Choroid plexus epithelial cell (primary cell): ENCODE measurements around the gene LTBP4.
"Not testable (repeated sequence)": the region's sequence is repeated elsewhere in the genome, so short reads cannot be mapped to it uniquely, and the experiment has no call there.

Source experiments
- DNase-seq: peaks from one replicate; pipeline ENCODE4 v3.0.0-alpha.2; 2010; ENCODE audit warnings: low read depth
- H3K4me3 ChIP-seq: 2 replicates; pipeline ENCODE4 v1.5.1; 2011; ENCODE audit warnings: low read depth, mild to moderate bottlenecking, control low read depth, low read length, moderate library complexity
- TF ChIP-seq, protein P1 (sequence below): conservative IDR thresholded peaks from 2 replicates; pipeline ENCODE4 v1.5.1; 2011; ENCODE audit warnings: low read depth, mild to moderate bottlenecking, control low read depth, inconsistent platforms, low read length, moderate library complexity

The LTBP4 gene

DNA sequence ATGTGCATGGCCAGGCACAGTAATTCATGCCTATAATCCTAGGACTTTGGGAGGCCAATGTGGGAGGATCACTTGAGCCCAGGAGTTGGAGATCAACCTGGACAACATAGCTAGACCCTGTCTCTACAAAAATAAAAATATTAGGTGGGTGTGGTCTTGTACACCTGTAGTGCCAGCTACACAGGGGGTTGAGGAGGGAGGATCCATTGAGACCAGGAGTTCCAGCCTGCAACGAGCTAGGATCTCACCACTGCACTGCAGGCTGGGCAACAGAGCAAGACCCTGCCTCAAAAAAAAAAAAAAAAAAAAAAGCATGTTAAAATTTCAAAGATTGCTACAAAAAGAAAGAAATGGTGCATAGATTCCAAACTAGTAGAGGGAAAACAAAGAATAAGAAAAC is 37.2 kb downstream of the LTBP4 start:
- DNase-seq, result no peak
- TF ChIP-seq, protein P1, sequence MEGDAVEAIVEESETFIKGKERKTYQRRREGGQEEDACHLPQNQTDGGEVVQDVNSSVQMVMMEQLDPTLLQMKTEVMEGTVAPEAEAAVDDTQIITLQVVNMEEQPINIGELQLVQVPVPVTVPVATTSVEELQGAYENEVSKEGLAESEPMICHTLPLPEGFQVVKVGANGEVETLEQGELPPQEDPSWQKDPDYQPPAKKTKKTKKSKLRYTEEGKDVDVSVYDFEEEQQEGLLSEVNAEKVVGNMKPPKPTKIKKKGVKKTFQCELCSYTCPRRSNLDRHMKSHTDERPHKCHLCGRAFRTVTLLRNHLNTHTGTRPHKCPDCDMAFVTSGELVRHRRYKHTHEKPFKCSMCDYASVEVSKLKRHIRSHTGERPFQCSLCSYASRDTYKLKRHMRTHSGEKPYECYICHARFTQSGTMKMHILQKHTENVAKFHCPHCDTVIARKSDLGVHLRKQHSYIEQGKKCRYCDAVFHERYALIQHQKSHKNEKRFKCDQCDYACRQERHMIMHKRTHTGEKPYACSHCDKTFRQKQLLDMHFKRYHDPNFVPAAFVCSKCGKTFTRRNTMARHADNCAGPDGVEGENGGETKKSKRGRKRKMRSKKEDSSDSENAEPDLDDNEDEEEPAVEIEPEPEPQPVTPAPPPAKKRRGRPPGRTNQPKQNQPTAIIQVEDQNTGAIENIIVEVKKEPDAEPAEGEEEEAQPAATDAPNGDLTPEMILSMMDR, result no peak
- no peak overlapping the region for H3K4me3 ChIP-seq

DNA sequence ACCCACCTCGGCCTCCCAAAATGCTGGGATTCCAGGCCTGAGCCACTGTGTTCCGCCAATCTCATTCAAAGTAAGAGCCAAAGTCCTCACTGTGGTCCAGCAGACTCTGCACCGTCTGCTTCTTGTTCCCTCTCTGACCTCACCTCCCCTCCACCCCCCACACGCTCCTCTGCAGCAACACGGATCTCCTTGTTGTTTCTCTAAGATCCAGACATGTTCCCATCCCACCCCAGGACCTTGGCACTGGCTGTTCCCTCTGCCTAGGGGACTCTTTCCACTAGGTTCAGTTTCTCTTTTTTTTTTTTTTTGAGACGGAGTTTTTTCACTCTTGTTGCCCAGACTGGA is 38.4 kb downstream of the LTBP4 start:
- TF ChIP-seq, protein P1, result no peak
- no peak overlapping the region for H3K4me3 ChIP-seq
- DNase-seq, result no peak

DNA sequence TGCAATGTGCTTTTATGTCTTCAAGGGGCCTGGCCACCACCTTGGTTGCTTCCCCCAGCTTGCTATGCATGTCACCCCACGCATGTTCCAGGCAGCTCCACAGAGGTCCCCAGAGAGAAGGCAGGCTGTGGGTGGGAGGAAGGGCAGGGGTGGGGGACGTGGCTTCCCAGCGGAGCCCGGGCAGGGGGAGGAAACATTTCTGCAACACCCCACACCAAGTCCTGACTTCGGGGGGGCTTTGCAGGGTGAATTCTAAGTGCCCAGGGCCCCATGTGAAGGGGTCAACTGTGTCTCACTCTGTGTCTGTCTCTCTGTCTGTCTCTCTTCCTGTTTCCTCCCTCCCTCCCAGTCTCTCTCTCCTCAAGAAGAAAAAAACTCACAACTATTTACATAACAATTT is 39.6 kb downstream of the LTBP4 start:
- peak; percentile 76 for DNase-seq
- TF ChIP-seq, protein P1, result no peak
- no peak overlapping the region for H3K4me3 ChIP-seq

DNA sequence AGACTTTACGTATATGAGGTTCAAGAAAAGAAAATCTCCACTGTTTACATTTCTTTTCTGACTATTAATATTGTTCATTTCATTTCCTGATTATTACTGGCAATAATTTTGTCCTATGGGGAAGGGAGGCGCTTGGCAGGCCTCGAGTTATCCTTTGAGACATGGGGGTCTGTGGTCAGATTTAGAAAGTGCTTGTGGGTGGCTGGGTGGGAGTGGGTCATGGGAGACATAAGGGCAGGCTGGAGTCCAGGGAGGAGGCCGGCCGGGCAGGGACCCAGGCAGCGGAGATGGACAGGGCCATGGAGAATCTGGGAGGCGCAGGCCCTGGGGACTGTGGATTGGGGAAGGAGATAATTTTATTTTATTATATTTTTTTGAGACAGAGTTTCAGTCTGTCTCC is 40.1 kb downstream of the LTBP4 start:
- TF ChIP-seq, protein P1, result no peak
- no peak for DNase-seq
- H3K4me3 ChIP-seq, result no peak overlapping the region

DNA sequence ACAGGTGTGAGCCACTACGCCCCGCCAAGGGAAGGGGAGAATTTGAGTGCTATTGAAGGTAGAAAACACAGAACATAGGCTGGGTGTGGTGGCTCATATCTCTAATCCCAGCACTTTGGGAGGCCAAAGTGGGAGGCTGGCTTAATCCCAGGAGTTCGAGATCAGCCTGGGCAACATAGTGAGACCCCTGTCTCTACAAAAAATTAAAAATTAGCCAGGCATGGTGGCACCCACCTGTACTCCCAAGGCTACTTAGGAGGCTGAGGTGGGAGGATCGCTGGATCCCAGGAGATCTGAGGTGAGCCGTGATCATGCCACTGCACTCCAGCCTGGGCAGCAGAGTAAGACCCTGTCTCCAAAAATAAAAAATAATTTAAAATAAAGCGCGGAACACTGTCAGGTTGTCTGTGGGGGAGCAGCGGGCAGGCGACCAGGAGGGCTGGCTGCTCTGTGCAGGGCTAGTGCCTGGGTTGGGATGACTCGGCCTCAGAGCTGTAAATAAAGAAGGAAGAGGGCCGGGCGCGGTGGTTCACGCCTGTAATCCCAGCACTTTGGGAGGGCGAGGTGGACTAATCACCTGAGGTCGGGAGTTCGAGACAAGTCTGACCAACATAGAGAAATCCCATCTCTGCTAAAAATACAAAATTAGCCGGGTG is 41.0 kb downstream of the LTBP4 start:
- TF ChIP-seq, protein P1, result no peak
- H3K4me3 ChIP-seq, result no peak overlapping the region
- no peak for DNase-seq

DNA sequence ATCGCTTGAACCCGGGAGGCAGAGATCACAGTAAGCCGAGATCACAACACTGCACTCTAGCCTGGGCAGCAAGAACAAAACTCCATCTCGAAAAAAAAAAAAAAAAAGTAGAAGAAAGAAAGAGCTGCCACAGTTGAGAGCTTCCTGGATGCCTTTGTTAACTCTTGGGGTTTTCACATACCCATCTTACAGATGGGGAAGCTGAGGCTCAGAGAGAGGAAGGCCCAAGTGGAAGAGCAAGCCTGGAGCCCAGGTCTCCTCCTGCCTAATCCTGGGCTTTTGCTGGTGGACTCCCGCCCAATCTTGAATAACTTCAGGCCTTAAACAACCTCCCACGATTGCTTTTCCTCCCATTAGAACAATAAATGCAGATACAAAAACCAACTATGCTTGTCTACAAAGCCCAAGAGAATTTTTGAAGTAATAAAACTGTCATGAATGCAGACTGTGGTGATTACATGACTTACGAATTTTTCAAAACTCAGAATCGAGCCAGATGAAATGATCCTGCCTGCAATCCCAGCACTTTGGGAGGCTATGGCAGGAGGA is 41.7 kb downstream of the LTBP4 start:
- TF ChIP-seq, protein P1, result no peak
- no peak for DNase-seq
- no peak overlapping the region for H3K4me3 ChIP-seq

DNA sequence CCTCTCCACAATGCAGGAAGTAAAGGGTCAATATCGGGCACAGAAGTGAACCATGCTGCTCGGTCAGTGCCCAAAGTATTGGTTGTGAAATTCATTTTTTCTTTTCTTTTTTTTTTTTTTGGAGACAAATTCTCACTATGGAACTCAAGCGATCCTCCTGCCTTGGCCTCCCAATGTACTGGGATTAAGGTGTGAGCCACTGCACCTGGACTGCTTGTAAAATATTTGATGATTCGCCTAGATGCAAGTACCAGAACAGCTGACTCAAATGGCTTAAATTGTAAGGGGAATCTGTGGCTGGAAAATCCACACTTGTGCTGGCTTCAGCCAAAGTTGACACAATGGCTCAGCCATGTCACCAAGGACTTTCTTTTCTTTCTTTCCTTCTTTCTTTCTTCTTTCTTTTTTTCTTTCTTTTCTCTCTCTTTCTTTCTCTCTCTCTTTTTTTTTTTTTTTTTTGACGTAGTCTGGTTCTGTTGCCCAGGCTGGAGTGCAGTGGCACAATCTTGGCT is 45.6 kb downstream of the LTBP4 start:
- TF ChIP-seq, protein P1, result no peak
- DNase-seq, result no peak
- no peak overlapping the region for H3K4me3 ChIP-seq

DNA sequence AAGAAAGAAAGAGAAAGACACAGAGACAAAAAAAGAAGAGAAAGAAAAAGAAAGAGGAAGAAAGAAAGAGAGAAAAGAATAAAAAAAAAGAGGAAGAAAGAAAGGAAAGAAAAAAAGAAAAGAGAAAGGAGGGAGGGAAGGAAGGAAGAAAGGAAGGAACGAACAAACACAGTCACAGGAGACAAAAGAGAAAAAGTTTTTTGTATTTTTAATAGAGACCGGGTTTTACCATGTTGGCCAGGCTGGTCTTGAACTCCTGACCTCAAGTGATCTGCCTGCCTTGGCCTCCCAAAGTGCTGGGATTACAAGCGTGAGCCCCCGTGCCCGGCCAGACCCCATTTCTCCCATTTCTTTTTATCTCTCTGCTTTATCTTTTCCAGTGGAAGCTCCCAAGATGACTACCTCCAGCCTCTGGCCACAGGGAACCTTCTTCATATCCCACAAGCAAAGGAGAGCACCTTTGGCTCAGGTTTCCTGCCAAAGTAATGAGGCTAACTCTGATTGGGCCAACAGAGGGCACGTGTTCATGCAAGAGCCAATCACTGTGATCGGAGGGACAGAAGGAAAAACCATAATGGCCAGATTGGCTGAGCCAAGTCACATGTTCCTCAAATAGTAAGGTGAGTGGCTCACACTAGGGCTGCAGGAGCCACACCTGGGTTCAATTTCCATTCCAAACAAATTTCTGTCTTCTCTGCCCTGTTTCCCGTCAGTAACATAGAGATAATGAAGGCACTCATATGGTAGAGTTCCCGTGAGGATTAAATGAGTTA is 48.9 kb downstream of the LTBP4 start:
- DNase-seq, H3K4me3 ChIP-seq: not testable (repeated sequence)
